ENCODE results near the gene TGFBR3.

DNA sequence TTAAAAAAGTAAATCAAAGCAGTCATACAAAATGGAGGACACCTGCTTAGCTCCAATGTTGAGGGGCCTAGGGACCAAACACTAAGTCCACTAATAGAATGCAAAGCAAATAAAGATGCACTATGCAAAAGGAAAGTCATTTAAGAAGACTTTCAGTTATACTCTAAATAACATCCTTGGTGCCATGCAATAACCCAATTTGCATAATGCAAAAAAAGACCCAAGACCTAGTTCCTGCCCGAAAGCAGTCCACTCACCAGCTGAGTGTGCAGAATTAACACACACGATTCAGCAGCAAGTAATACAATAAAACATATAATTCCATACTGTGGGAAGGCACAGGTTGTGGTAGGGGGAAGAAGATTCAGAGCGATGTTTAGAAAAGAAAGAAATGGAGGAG, 101.8 kb downstream of the TGFBR3 start:
- TF ChIP-seq, protein P1, sequence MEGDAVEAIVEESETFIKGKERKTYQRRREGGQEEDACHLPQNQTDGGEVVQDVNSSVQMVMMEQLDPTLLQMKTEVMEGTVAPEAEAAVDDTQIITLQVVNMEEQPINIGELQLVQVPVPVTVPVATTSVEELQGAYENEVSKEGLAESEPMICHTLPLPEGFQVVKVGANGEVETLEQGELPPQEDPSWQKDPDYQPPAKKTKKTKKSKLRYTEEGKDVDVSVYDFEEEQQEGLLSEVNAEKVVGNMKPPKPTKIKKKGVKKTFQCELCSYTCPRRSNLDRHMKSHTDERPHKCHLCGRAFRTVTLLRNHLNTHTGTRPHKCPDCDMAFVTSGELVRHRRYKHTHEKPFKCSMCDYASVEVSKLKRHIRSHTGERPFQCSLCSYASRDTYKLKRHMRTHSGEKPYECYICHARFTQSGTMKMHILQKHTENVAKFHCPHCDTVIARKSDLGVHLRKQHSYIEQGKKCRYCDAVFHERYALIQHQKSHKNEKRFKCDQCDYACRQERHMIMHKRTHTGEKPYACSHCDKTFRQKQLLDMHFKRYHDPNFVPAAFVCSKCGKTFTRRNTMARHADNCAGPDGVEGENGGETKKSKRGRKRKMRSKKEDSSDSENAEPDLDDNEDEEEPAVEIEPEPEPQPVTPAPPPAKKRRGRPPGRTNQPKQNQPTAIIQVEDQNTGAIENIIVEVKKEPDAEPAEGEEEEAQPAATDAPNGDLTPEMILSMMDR (IDR thresholded peaks at IDR 0.05 in 4 of 5, conservative IDR thresholded peaks at IDR 0.05 in 1 of 5) = no peak
- TF ChIP-seq POLR2A (IDR thresholded peaks at IDR 0.05) = no peak

Measured in gastrocnemius medialis (tissue), 4 donors.